ENCODE measurements around the gene COPS8. TPM values are rescaled to one million over a fixed set of nuclear protein-coding genes. Genes with fewer than 3 reads are reported as not detected.

Gene COPS8
- total RNA-seq, 1 experiment from 2014 or later: 87.4 TPM

GRCh38 chr2:237128845-237129592 is 43.3 kb downstream of the COPS8 start:
- Histone ChIP-seq H3K36me3 (ENCODE audit: insufficient read depth, low read length, poor library complexity, severe bottlenecking) (no peaks in the 10 kb centered on the region), H3K9me3 (ENCODE audit: low read depth, low read length, poor library complexity, severe bottlenecking) (no peaks in the 10 kb centered on the region), H3K4me1 (ENCODE audit: insufficient read depth, low read length, poor library complexity, severe bottlenecking) (peaks cover 8% of the 10 kb centered on the region), H3K4me3 (ENCODE audit: low read depth, low read length, poor library complexity, severe bottlenecking) (no peak overlapping the region), H3K27me3 (replicated peaks; ENCODE audit: insufficient read depth, low read depth, low read length, poor library complexity) (no peaks in the 10 kb centered on the region), H3K27ac (ENCODE audit: low read depth, low read length, poor library complexity, severe bottlenecking) (no peak overlapping the region)
- no peak for TF ChIP-seq CTCF (conservative IDR thresholded peaks at IDR 0.05; ENCODE audit: low read depth, low read length)
- no peak for TF ChIP-seq EZH2 (IDR thresholded peaks at IDR 0.05; ENCODE audit: borderline replicate concordance, low read depth, low read length, poor library complexity, severe bottlenecking)
- BruUV-seq (replicated peaks): no TSS peak
- DNase-seq (ENCODE audit: low spot score): no peak
- CTCF ChIA-PET: no interaction called here
- POLR2A ChIA-PET (ENCODE audit: low non-redundant PET): interaction anchor here (0.7 kb wide), 1 partner anchor 410 kb away, joined by 3 read pairs; no protein-coding TSS in a partner anchor
- intact Hi-C loops (cut with micrococcal nuclease; ENCODE audit: unreplicated experiment): no loop called here

- POLR2A ChIA-PET (ENCODE audit: low non-redundant PET): no interaction called here
- no peaks in the 10 kb centered on the region for H3K36me3 ChIP-seq (ENCODE audit: insufficient read depth, low read length, poor library complexity, severe bottlenecking)
- CTCF ChIA-PET: no interaction called here
- intact Hi-C loops (cut with micrococcal nuclease; ENCODE audit: unreplicated experiment): no loop called here
- no peak for DNase-seq (ENCODE audit: low spot score)
- no peaks in the 10 kb centered on the region for H3K27me3 ChIP-seq (replicated peaks; ENCODE audit: insufficient read depth, low read depth, low read length, poor library complexity)
- H3K4me3 ChIP-seq (ENCODE audit: low read depth, low read length, poor library complexity, severe bottlenecking): no peak overlapping the region
- TF ChIP-seq CTCF (conservative IDR thresholded peaks at IDR 0.05; ENCODE audit: low read depth, low read length): no peak
- no peak for TF ChIP-seq EZH2 (IDR thresholded peaks at IDR 0.05; ENCODE audit: borderline replicate concordance, low read depth, low read length, poor library complexity, severe bottlenecking)
- no TSS peak for BruUV-seq (replicated peaks)
- no peak overlapping the region for H3K27ac ChIP-seq (ENCODE audit: low read depth, low read length, poor library complexity, severe bottlenecking)
- no peaks in the 10 kb centered on the region for H3K9me3 ChIP-seq (ENCODE audit: low read depth, low read length, poor library complexity, severe bottlenecking)
- H3K4me1 ChIP-seq (ENCODE audit: insufficient read depth, low read length, poor library complexity, severe bottlenecking): peaks cover 8% of the 10 kb centered on the region
These were observed 44.1 kb downstream of the COPS8 start for GRCh38 chr2:237129625-237130263.

GRCh38 chr2:237130562-237131421 is 45.1 kb downstream of the COPS8 start:
- Histone ChIP-seq H3K9me3 (ENCODE audit: low read depth, low read length, poor library complexity, severe bottlenecking) (no peaks in the 10 kb centered on the region), H3K4me3 (ENCODE audit: low read depth, low read length, poor library complexity, severe bottlenecking) (no peak overlapping the region), H3K4me1 (ENCODE audit: insufficient read depth, low read length, poor library complexity, severe bottlenecking) (peaks cover 8% of the 10 kb centered on the region), H3K36me3 (ENCODE audit: insufficient read depth, low read length, poor library complexity, severe bottlenecking) (no peaks in the 10 kb centered on the region), H3K27ac (ENCODE audit: low read depth, low read length, poor library complexity, severe bottlenecking) (no peak overlapping the region), H3K27me3 (replicated peaks; ENCODE audit: insufficient read depth, low read depth, low read length, poor library complexity) (no peaks in the 10 kb centered on the region)
- DNase-seq (ENCODE audit: low spot score): no peak
- POLR2A ChIA-PET (ENCODE audit: low non-redundant PET): no interaction called here
- intact Hi-C loops (cut with micrococcal nuclease; ENCODE audit: unreplicated experiment): no loop called here
- TF ChIP-seq CTCF (conservative IDR thresholded peaks at IDR 0.05; ENCODE audit: low read depth, low read length) (no peak), EZH2 (IDR thresholded peaks at IDR 0.05; ENCODE audit: borderline replicate concordance, low read depth, low read length, poor library complexity, severe bottlenecking) (no peak)
- CTCF ChIA-PET: no interaction called here
- BruUV-seq (replicated peaks): no TSS peak
